GM08714 (cell line): ENCODE measurements around the gene RABEPK.
"Not testable (repeated sequence)": the region's sequence is repeated elsewhere in the genome, so short reads cannot be mapped to it uniquely, and the experiment has no call there.

Experiments
- H3K4me3 ChIP-seq: fragments of 200-500 bp; sonication (Bioruptor generic); 2 replicates; pipeline ENCODE4 v1.5.1; 2014; ENCODE audit warnings: mild to moderate bottlenecking, low read length, inconsistent platforms
- ZNF274 ChIP-seq: IDR thresholded peaks from 2 replicates; pipeline ENCODE4 v1.6.1; 2012; ENCODE audit warnings: mild to moderate bottlenecking, low read depth, low read length

RABEPK gene

DNA sequence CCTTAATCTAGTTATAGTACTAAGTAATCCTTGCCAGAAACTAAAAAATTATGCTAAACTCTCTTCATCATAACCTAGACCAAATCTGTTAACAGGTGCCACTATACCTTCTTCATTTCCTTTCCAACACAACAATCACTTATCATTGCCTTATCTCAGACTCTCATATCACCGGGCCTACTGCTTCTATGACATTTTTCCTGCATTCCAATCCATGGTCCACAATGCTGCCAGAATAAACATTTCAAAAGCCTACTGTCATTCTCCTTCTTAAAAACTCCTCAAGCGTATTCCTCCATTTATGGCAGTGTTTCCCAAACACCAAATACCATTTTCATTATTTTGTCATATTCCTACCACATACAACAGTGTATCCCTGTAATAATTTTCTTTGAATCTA lies 17.3 kb upstream of the RABEPK start:
- TF ChIP-seq ZNF274, result no peak
- no peak overlapping the region for H3K4me3 ChIP-seq

- H3K4me3 ChIP-seq, result no peak overlapping the region
- no peak for TF ChIP-seq ZNF274
These were observed 16.8 kb upstream of the RABEPK start for GRCh38 chr9:125183561-125183960.

- peak overlapping the region; percentile 94 for H3K4me3 ChIP-seq
- TF ChIP-seq ZNF274, result no peak
These were observed 11.4 kb upstream of the RABEPK start for GRCh38 chr9:125189011-125189360.

- peak within 1 kb of the TSS; percentile 98 for H3K4me3 ChIP-seq
- TF ChIP-seq ZNF274, result no peak
These were observed 10.7 kb upstream of the RABEPK start, which contains the start of gene PPP6C for GRCh38 chr9:125189361-125190289. TSS of gene PPP6C (minus strand) at chr9:125189803. CDS start at chr9:125189718, 85 bp downstream.

DNA sequence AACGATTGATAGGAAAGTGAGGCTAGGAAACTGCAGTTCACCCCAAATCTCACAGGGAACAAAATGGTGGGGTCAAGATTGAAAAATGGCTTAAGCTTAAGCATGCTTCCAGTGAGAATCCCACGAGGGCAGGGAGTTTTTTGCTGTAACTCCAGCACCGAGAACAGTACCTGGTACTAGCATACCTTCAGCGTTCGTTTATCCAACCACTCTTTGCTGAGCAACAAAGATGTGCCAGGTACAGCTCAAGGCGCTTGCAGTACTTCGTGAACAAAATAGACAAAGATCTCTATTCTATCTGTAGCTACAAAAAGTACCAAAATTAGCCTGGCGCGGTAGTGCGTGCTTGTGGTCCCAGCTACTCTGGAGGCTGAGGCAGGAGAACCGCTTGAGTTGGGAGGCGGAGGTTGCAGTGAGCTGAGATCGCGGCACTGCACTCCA lies 10.0 kb upstream of the RABEPK start:
- peak overlapping the region; percentile 98 for H3K4me3 ChIP-seq
- no peak for TF ChIP-seq ZNF274

DNA sequence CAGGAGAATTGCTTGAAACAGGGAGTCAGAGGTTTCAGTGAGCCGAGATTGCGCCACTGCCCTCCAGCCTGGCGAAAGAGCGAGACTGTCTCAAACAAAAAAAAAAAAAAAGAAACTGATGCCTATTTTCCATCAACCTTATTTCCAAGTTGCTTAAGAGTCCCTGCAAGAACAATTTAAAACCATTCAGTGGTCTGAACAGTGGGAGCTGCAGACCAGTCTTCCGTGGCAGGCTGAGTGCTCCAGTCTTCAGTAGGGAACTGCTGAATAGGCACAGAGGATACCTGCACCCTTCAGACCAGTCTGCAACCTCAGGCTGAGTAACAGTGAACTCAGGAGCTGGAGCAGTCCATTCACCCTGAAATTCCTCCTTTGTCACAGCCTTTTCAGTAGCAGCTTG lies 5.9 kb upstream of the RABEPK start:
- H3K4me3 ChIP-seq, result not testable (repeated sequence)

GRCh38 chr9:125195591-125195990 lies 4.8 kb upstream of the RABEPK start:
- H3K4me3 ChIP-seq, result not testable (repeated sequence)

- TF ChIP-seq ZNF274, result no peak
- H3K4me3 ChIP-seq, result no peak overlapping the region
These were observed 2.7 kb downstream of the RABEPK start for GRCh38 chr9:125202846-125203618.

- H3K4me3 ChIP-seq, result no peak overlapping the region
- TF ChIP-seq ZNF274, result no peak
These were observed 4.1 kb downstream of the RABEPK start for GRCh38 chr9:125204477-125204876.

- no peak for TF ChIP-seq ZNF274
- H3K4me3 ChIP-seq, result no peak overlapping the region
These were observed 13.8 kb downstream of the RABEPK start for GRCh38 chr9:125214186-125214585.

GRCh38 chr9:125218621-125219020 lies 18.3 kb downstream of the RABEPK start:
- no peak overlapping the region for H3K4me3 ChIP-seq
- no peak for TF ChIP-seq ZNF274

- H3K4me3 ChIP-seq, result not testable (repeated sequence)
These were observed 24.5 kb downstream of the RABEPK start for GRCh38 chr9:125224858-125225257.

DNA sequence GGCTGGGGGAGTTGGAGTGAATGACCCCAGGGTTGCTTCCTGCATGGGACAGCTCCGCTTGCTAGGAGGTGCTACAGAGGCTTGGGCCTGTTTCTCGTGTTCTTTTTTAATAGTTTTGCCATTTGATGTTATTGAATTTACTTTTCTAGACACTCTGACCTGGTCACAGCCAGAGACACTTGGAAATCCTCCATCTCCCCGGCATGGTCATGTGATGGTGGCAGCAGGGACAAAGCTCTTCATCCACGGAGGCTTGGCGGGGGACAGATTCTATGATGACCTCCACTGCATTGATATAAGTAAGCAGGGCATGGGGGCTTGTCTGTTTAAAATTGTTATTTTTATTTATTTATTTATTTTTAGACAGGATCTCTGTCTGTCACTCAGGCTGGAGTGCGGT lies 27.4 kb downstream of the RABEPK start:
- H3K4me3 ChIP-seq, result no peak overlapping the region
- TF ChIP-seq ZNF274, result no peak

GRCh38 chr9:125233678-125234077 lies 33.3 kb downstream of the RABEPK start:
- H3K4me3 ChIP-seq, result no peak overlapping the region
- no peak for TF ChIP-seq ZNF274

- not testable (repeated sequence) for H3K4me3 ChIP-seq
These were observed 33.8 kb downstream of the RABEPK start for GRCh38 chr9:125234099-125234498.
